GM12801 (cell line): ENCODE results near the gene NELFB.

Experiments
- TF ChIP-seq, protein P1 (sequence below): IDR thresholded peaks from one replicate; pipeline ENCODE4 v1.5.1; 2011; ENCODE audit warnings: control low read depth; ENCODE audit not compliant: insufficient read length; ENCODE audit errors: extremely low read depth

Gene NELFB

DNA sequence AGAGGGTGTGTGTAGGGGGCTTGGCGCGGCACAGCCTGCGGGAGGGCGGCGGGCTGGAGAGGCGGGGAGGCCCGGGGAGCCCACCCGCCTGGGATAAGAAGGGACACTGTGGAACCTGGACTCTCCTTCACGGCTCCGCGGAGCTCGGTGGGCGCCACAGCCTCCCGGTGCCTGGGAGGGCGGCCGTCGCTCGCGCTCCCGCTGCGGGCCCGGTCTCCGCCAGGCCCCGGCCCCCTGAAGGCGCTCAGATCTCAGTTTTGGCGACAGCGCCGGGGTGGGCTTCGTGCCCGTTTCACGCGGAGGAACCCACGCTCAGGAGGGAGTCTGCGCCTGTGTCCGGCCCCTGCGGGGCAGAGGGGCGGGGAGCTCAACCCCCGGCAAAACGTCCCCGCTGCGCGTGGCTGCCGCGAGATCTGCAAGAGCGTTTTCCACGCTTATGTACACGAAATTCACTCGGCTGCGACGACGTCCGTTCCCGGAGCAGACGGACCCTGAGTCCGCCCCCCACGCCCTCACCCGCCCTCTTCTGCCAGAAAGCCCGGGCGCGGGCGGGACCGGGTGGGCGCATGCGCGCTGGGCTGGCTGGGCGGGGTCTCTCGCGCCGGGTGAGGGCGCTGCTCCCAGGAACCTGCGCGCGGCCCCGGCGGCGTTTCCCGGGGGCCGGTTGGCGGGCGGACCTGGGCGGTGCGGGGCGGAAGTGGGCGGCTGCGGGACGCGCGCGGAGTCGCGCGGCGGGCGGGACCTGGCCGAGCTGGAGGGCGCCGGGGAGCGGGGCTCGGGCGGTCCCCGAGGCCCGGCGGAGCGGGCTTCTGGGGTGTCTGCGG, at the start of gene NELFB:
NELFB (plus strand) TSS at position 704 of the 824 bp plus-strand sequence.
- TF ChIP-seq, protein P1, sequence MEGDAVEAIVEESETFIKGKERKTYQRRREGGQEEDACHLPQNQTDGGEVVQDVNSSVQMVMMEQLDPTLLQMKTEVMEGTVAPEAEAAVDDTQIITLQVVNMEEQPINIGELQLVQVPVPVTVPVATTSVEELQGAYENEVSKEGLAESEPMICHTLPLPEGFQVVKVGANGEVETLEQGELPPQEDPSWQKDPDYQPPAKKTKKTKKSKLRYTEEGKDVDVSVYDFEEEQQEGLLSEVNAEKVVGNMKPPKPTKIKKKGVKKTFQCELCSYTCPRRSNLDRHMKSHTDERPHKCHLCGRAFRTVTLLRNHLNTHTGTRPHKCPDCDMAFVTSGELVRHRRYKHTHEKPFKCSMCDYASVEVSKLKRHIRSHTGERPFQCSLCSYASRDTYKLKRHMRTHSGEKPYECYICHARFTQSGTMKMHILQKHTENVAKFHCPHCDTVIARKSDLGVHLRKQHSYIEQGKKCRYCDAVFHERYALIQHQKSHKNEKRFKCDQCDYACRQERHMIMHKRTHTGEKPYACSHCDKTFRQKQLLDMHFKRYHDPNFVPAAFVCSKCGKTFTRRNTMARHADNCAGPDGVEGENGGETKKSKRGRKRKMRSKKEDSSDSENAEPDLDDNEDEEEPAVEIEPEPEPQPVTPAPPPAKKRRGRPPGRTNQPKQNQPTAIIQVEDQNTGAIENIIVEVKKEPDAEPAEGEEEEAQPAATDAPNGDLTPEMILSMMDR = no peak

DNA sequence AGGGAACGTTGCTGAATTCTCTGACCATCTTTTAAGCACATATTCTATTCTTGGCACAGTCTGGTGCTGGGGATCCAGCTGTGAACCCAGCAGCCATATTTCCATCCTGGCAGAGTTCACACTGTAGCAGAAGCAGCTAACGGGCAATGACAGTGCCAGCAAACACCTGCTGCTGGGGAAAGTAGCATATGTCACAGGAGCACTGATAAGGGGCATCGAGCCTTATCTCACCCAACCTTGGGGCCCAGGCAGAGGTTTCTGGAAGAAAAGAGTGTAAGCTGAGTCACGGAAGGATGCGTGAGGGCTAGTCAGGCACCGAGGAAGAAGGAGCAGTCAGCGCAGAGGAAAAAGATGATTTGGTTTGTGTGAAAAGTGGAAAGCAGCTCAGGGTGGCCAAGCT, 48.5 kb upstream of the NELFB start:
- TF ChIP-seq, protein P1 = no peak

DNA sequence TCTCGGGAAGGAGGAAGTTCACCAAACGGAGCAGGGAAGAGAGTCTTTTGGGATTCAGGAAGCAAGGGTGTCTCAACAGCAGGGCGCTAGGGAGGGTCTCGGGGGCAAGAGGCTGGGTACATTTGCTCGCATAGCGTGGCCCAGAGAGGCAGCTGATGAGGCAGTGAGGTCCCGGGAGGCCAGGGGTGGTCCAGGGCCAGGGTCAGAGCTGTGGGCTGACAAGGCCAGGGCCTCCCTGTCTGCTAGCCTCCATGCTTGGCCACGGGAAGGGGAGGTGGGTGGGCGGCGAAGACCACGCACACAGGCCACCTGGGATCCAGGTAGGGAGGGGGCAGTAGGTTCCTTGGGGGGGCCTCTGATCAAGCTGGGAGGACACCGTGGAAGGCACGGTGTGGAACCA, 43.6 kb upstream of the NELFB start:
- TF ChIP-seq, protein P1 = no peak

DNA sequence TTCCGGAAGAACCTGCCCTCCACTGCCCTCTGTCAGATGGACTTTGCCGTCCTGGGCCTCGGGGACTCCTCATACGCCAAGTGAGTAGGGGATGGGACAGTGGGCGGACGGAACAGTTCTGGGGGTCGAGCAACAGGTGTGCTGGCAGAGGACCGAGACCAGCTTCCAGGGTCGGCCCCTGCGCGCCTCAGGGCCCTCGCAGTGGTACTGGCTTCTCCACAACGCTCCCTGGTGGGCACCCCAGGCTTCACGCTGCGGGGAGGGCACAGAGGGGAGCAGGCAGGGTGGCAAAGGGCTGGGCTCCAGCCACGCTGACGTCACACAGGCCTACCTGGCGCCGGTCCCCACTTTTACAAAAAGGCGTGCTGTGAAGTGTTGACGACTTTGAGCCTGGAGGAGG, 42.6 kb upstream of the NELFB start:
- TF ChIP-seq, protein P1 = no peak

DNA sequence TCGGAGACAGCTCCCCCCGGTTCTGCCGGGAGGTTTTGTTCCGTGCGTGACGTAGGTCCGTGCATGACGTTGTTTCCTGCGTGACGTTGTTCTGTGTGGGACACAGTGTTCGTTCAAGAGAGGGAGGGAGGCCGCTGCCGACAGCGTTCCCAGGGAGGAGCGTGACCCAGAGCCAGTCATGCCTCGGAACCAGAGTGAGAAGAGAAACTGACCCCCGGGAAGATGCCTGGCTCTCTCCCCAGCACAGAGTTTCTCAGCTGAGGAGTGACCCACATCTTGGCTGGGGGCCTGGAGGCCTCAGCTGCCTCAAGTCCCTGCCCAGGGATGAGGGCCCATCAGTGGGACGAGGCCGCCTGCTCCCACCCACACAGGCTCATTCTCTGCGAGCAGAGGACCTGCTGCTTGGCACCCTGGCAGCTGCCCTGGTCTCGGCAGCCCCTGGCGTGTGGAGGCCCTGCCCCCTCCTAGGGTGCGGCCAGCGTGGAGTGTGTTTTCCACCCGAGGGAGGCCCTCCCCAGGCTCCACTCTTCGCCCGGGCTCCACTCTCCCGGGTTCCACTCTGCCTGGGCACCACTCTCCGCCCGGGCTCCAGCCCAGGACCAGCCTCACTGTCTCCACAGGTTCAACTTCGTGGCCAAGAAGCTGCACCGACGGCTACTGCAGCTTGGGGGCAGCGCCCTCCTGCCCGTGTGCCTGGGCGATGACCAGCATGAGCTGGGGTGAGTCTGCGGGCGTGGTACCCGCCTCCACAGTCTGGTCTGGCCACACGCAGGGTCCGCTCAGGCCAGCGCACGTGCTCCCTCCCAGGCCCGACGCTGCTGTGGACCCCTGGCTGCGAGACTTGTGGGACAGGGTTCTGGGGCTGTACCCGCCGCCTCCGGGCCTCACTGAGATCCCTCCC, 41.7 kb upstream of the NELFB start:
- TF ChIP-seq, protein P1 = no peak

DNA sequence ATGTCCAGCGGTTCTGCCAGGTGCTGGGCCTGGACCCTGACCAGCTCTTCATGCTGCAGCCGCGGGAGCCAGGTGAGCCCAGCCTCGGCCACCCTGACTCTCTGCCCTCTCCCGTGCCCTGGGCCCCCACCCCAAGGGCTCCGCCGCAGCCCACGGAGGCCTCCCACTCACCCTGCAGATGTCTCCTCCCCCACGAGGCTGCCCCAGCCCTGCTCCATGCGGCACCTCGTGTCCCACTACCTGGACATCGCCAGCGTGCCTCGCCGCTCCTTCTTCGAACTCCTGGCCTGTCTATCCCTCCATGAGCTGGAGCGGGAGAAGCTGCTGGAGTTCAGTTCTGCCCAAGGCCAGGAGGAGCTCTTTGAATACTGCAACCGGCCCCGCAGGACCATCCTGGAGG, 40.5 kb upstream of the NELFB start:
- TF ChIP-seq, protein P1 = no peak
